ENCODE results near the gene TBKBP1.

DNA sequence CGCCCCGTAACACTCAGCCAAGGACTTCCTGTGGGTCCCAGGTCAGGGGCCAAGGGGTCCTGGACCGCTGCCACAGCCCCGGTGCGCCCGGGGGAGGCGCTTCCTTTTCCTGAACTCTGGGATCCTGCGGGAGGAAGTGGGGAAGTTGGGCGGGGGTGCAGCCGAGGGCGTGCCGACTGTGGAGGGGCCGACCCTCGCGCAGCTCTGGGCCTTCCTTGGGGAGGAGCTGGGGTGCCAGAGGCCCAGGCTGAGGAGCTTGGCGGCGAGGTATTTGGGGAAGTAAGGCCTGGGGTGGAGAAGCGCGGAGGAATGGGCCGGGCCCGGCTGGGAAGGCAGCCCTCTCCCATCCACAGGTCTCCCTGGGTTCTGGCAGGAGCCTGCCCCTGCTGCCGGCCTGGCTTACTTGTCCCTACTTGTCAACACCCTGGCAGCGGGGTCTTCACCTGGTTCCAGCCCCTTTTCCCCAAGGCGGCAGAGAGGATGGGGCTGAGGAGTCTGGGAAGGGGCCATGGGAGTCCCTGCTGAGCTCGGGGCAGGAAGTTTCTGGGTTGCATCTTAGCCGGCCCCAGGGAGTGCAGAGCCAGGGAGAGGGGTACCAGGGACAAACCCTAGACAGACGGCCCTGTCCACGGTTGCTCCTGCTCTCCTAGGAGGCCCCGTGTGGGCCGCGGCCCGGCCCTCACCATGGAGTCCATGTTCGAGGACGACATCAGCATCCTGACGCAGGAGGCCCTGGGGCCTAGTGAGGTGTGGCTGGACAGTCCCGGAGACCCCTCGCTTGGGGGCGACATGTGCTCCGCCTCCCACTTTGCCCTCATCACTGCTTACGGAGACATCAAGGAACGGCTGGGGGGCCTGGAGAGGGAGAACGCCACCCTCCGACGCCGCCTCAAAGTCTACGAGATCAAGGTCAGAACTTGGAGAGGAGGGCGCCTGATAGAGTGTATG lies 1.7 kb downstream of the TBKBP1 start:
- TF ChIP-seq, protein P1, sequence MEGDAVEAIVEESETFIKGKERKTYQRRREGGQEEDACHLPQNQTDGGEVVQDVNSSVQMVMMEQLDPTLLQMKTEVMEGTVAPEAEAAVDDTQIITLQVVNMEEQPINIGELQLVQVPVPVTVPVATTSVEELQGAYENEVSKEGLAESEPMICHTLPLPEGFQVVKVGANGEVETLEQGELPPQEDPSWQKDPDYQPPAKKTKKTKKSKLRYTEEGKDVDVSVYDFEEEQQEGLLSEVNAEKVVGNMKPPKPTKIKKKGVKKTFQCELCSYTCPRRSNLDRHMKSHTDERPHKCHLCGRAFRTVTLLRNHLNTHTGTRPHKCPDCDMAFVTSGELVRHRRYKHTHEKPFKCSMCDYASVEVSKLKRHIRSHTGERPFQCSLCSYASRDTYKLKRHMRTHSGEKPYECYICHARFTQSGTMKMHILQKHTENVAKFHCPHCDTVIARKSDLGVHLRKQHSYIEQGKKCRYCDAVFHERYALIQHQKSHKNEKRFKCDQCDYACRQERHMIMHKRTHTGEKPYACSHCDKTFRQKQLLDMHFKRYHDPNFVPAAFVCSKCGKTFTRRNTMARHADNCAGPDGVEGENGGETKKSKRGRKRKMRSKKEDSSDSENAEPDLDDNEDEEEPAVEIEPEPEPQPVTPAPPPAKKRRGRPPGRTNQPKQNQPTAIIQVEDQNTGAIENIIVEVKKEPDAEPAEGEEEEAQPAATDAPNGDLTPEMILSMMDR (IDR thresholded peaks at IDR 0.05), result no peak
- TF ChIP-seq POLR2A (IDR thresholded peaks at IDR 0.05; ENCODE audit: low read length), result no peak
- no peak for TF ChIP-seq RARB (CRISPR knock-in tag; IDR thresholded peaks at IDR 0.05)
- no peak for TF ChIP-seq NR3C1 (IDR thresholded peaks at IDR 0.05)
- no peak for TF ChIP-seq CHD4 (IDR thresholded peaks at IDR 0.05; ENCODE audit: borderline replicate concordance)
- TF ChIP-seq CHD2 (IDR thresholded peaks at IDR 0.05; ENCODE audit: low read length, partially characterized antibody), result no peak
- TF ChIP-seq RFX5 (IDR thresholded peaks at IDR 0.05), result no peak
- no peak for TF ChIP-seq BHLHE40 (IDR thresholded peaks at IDR 0.05; ENCODE audit: low read depth, low read length)

Measured in A549 (cell line).